H9 (cell line): ENCODE measurements around the gene CFAP299. TPM values are rescaled to one million over a fixed set of nuclear protein-coding genes. Genes with fewer than 3 reads are reported as not detected.

Source experiments
- DNase-seq: peaks from one replicate; pipeline ENCODE4 v3.0.0-alpha.2; 2017
- H2AFZ ChIP-seq: one replicate; pipeline ENCODE4 v1.6.1; 2013; ENCODE audit warnings: mild to moderate bottlenecking, low read length, control low read depth, moderate library complexity
- H2AK5ac ChIP-seq: 2 replicates; pipeline ENCODE4 v1.6.1; 2013; ENCODE audit warnings: low read length, control low read depth, mixed read lengths; ENCODE audit not compliant: insufficient read length
- H2BK120ac ChIP-seq: one replicate; pipeline ENCODE4 v1.6.1; 2013; ENCODE audit warnings: low read depth, mild to moderate bottlenecking, low read length, control low read depth, inconsistent platforms; ENCODE audit not compliant: poor library complexity, severe bottlenecking
- H2BK12ac ChIP-seq: 2 replicates; pipeline ENCODE4 v1.6.1; 2013; ENCODE audit warnings: low read length, control low read depth, mixed read lengths, low read depth; ENCODE audit not compliant: insufficient read length
- H2BK15ac ChIP-seq: 2 replicates; pipeline ENCODE4 v1.6.1; 2013; ENCODE audit warnings: low read depth, low read length, control low read depth
- H2BK20ac ChIP-seq: one replicate; pipeline ENCODE4 v1.6.1; 2013; ENCODE audit warnings: low read depth, mild to moderate bottlenecking, low read length, control low read depth, inconsistent platforms; ENCODE audit not compliant: poor library complexity, severe bottlenecking
- H2BK5ac ChIP-seq: 2 replicates; pipeline ENCODE4 v1.6.1; 2013; ENCODE audit warnings: low read length, control low read depth, mixed read lengths; ENCODE audit not compliant: insufficient read length
- H3K14ac ChIP-seq: 2 replicates; pipeline ENCODE4 v1.6.1; 2013; ENCODE audit warnings: low read length, control low read depth; ENCODE audit not compliant: insufficient read depth
- H3K18ac ChIP-seq: 2 replicates; pipeline ENCODE4 v1.6.1; 2013; ENCODE audit warnings: low read depth, mild to moderate bottlenecking, mixed read lengths, low read length, control low read depth; ENCODE audit not compliant: insufficient read length
- H3K23ac ChIP-seq: 2 replicates; pipeline ENCODE4 v1.6.1; 2013; ENCODE audit warnings: low read length, control low read depth, mixed read lengths, low read depth; ENCODE audit not compliant: insufficient read length
- H3K23me2 ChIP-seq: 2 replicates; pipeline ENCODE4 v1.6.1; 2013; ENCODE audit warnings: low read depth, mild to moderate bottlenecking, mixed read lengths, low read length, control low read depth; ENCODE audit not compliant: insufficient read length, poor library complexity, severe bottlenecking
- H3K27ac ChIP-seq: 2 replicates; pipeline ENCODE4 v1.5.1; 2013; ENCODE audit warnings: low read length, control low read depth, mixed read lengths, low read depth; ENCODE audit not compliant: insufficient read length
- H3K27me3 ChIP-seq: 2 replicates; pipeline ENCODE4 v1.6.1; 2013; ENCODE audit warnings: low read length, control low read depth, inconsistent platforms; ENCODE audit not compliant: insufficient read depth
- H3K4ac ChIP-seq: 2 replicates; pipeline ENCODE4 v1.6.1; 2013; ENCODE audit warnings: low read depth, mild to moderate bottlenecking, control low read depth, inconsistent platforms, low read length, moderate library complexity
- H3K4me1 ChIP-seq: 2 replicates; pipeline ENCODE4 v1.6.1; 2013; ENCODE audit warnings: low read length, control low read depth, inconsistent platforms; ENCODE audit not compliant: insufficient read depth
- H3K4me2 ChIP-seq: 2 replicates; pipeline ENCODE4 v1.6.1; 2013; ENCODE audit warnings: low read length, control low read depth, mixed read lengths; ENCODE audit not compliant: insufficient read length, insufficient read depth
- H3K56ac ChIP-seq: 2 replicates; pipeline ENCODE4 v1.6.1; 2013; ENCODE audit warnings: low read depth, mild to moderate bottlenecking, mixed read lengths, low read length, control low read depth; ENCODE audit not compliant: insufficient read length
- H3K79me1 ChIP-seq: 2 replicates; pipeline ENCODE4 v1.6.1; 2013; ENCODE audit warnings: low read depth, mild to moderate bottlenecking, moderate library complexity, low read length, control low read depth, inconsistent platforms; ENCODE audit not compliant: insufficient read depth, poor library complexity, severe bottlenecking
- H3K79me2 ChIP-seq: 2 replicates; pipeline ENCODE4 v1.6.1; 2013; ENCODE audit warnings: low read length, control low read depth, inconsistent platforms; ENCODE audit not compliant: insufficient read depth
- H3K9ac ChIP-seq: 2 replicates; pipeline ENCODE4 v1.6.1; 2013; ENCODE audit warnings: low read length, control low read depth, mixed read lengths; ENCODE audit not compliant: insufficient read length; ENCODE audit errors: extremely low read depth
- H3K9me3 ChIP-seq: one replicate; pipeline ENCODE4 v1.6.1; 2013; ENCODE audit warnings: low read depth, low read length, inconsistent platforms; ENCODE audit not compliant: control insufficient read depth
- H3T11ph ChIP-seq: one replicate; pipeline ENCODE4 v1.6.1; 2013; ENCODE audit warnings: mild to moderate bottlenecking, low read length, control low read depth, inconsistent platforms
- H4K20me1 ChIP-seq: one replicate; pipeline ENCODE4 v1.6.1; 2013; ENCODE audit not compliant: control insufficient read depth, insufficient read length, insufficient read depth
- H4K5ac ChIP-seq: 2 replicates; pipeline ENCODE4 v1.6.1; 2013; ENCODE audit warnings: low read depth, mild to moderate bottlenecking, mixed read lengths, low read length, control low read depth; ENCODE audit not compliant: insufficient read length
- H4K8ac ChIP-seq: replicated peaks from 2 replicates; pipeline ENCODE4 v1.6.1; 2013; ENCODE audit warnings: low read length, control low read depth, mixed read lengths, low read depth; ENCODE audit not compliant: insufficient read length
- H4K91ac ChIP-seq: 2 replicates; pipeline ENCODE4 v1.6.1; 2013; ENCODE audit warnings: low read depth, mild to moderate bottlenecking, moderate library complexity, mixed read lengths, low read length, control low read depth; ENCODE audit not compliant: insufficient read length
- H3K27ac Mint-ChIP-seq, 3 experiments: 2 replicates in 2 of 3; 3 replicates in 1 of 3; pipeline ENCODE4 v1.8.0; 2020 to 2021; ENCODE audit warnings: mixed read lengths in 3 of 3, mild to moderate bottlenecking in 1 of 3, moderate library complexity in 1 of 3
- H3K27me3 Mint-ChIP-seq: 2 replicates; pipeline ENCODE4 v1.8.0; 2021; ENCODE audit warnings: low read depth, mild to moderate bottlenecking, moderate library complexity, mixed read lengths
- H3K36me3 Mint-ChIP-seq, 3 experiments: 2 replicates in 2 of 3; 3 replicates in 1 of 3; pipeline ENCODE4 v1.8.0; 2020 to 2021; ENCODE audit warnings: low read depth in 3 of 3, mixed read lengths in 3 of 3; ENCODE audit not compliant: insufficient read depth in 1 of 3
- H3K4me1 Mint-ChIP-seq, 2 experiments: 2 replicates each; pipeline ENCODE4 v1.8.0; 2020; ENCODE audit warnings: mixed read lengths in 2 of 2
- H3K4me3 Mint-ChIP-seq, 2 experiments: 2 replicates in 1 of 2; 3 replicates in 1 of 2; pipeline ENCODE4 v1.8.0; 2020 to 2021; ENCODE audit warnings: mild to moderate bottlenecking in 2 of 2, mixed read lengths in 2 of 2, moderate library complexity in 1 of 2
- H3K9me3 Mint-ChIP-seq, 2 experiments: 2 replicates in 1 of 2; 3 replicates in 1 of 2; pipeline ENCODE4 v1.8.0; 2020; ENCODE audit warnings: mild to moderate bottlenecking in 2 of 2, mixed read lengths in 2 of 2, moderate library complexity in 1 of 2
- WGBS: extraction: QIAGEN DNeasy Blood & Tissue Kit; methylation state at CpG from one replicate; pipeline ENCODE4 v1.1.7; 2013; ENCODE audit warnings: missing lambda C conversion rate, low lambda C conversion rate, mixed read lengths; ENCODE audit not compliant: insufficient read length; ENCODE audit errors: extremely low coverage; 5-methylcytosine and 5-hydroxymethylcytosine counted together
- total RNA-seq: library from RNA; stranded (reverse); gene quantifications from 2 replicates; pipeline ENCODE4 v1.2.1, GENCODE V29; 2021
- TF ChIP-seq, protein P1 (sequence below): fragments of 200-600 bp; sonication (generic); conservative IDR thresholded peaks from 3 replicates; pipeline ENCODE4 v1.8.0; 2021; ENCODE audit warnings: antibody characterized with exemption, mild to moderate bottlenecking

Gene CFAP299
- total RNA-seq, 1 experiment from 2014 or later: not detected

GRCh38 chr4:80521438-80521837 is 185.9 kb downstream of the CFAP299 start:
- Histone ChIP-seq H3K18ac (no peak overlapping the region), H3K27ac (no peak overlapping the region), H3K27me3 (no peaks in the 10 kb centered on the region), H3K56ac (no peak overlapping the region), H3K4me1 (no peaks in the 10 kb centered on the region), H3K14ac (no peak overlapping the region), H4K91ac (no peak overlapping the region), H2AK5ac (no peak overlapping the region), H2AFZ (no peak overlapping the region), H3K23ac (no peak overlapping the region), H2BK12ac (no peak overlapping the region), H3K23me2 (no peaks in the 10 kb centered on the region), H2BK5ac (no peak overlapping the region), H3K9me3 (no peaks in the 10 kb centered on the region), H3K9ac (no peak overlapping the region), H3K79me2 (no peaks in the 10 kb centered on the region), H4K20me1 (no peaks in the 10 kb centered on the region), H2BK120ac (no peak overlapping the region), H3K79me1 (no peaks in the 10 kb centered on the region), H3T11ph (no peak overlapping the region), H2BK20ac (no peak overlapping the region), H3K4ac (no peak overlapping the region), H4K8ac (no peak overlapping the region), H3K4me2 (no peak overlapping the region), H2BK15ac (no peak overlapping the region), H4K5ac (no peak overlapping the region)
- H3K36me3 Mint-ChIP-seq: no peaks in the 10 kb centered on the region; a peak in 1 of 7 replicates
- H3K27ac Mint-ChIP-seq: no peak overlapping the region; a peak in 1 of 7 replicates
- no CpG with 5 or more reads among the region's 1 CpG for WGBS
- peaks cover 4 to 7% of the 10 kb centered on the region in 2 experiments; a peak in 3 of 4 replicates for H3K4me1 Mint-ChIP-seq
- no peaks in the 10 kb centered on the region for H3K27me3 Mint-ChIP-seq
- H3K9me3 Mint-ChIP-seq: no peaks in the 10 kb centered on the region
- H3K4me3 Mint-ChIP-seq: no peak overlapping the region
- DNase-seq: no peak
- TF ChIP-seq, protein P1, sequence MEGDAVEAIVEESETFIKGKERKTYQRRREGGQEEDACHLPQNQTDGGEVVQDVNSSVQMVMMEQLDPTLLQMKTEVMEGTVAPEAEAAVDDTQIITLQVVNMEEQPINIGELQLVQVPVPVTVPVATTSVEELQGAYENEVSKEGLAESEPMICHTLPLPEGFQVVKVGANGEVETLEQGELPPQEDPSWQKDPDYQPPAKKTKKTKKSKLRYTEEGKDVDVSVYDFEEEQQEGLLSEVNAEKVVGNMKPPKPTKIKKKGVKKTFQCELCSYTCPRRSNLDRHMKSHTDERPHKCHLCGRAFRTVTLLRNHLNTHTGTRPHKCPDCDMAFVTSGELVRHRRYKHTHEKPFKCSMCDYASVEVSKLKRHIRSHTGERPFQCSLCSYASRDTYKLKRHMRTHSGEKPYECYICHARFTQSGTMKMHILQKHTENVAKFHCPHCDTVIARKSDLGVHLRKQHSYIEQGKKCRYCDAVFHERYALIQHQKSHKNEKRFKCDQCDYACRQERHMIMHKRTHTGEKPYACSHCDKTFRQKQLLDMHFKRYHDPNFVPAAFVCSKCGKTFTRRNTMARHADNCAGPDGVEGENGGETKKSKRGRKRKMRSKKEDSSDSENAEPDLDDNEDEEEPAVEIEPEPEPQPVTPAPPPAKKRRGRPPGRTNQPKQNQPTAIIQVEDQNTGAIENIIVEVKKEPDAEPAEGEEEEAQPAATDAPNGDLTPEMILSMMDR: no peak
